Esophagus squamous epithelium (tissue), 4 donors: ENCODE results near the gene TSC1.

ENCODE experiments used
- CTCF ChIP-seq, 6 experiments: fragments of 450-650 bp in 4 of 6; fragments of 200-600 bp in 2 of 6; sonication (generic) in 2 of 6; IDR thresholded peaks; one replicate each; pipeline ENCODE4 v1.5.1; 2016 to 2019; ENCODE audit warnings: antibody characterized with exemption in 6 of 6, mild to moderate bottlenecking in 4 of 6, moderate library complexity in 4 of 6
- POLR2A ChIP-seq, 4 donors: fragments of 450-650 bp; IDR thresholded peaks; one replicate each; pipeline ENCODE4 v1.6.1; 2017; ENCODE audit warnings: antibody characterized with exemption in 4 of 4, mild to moderate bottlenecking in 4 of 4, moderate library complexity in 3 of 4

DNA sequence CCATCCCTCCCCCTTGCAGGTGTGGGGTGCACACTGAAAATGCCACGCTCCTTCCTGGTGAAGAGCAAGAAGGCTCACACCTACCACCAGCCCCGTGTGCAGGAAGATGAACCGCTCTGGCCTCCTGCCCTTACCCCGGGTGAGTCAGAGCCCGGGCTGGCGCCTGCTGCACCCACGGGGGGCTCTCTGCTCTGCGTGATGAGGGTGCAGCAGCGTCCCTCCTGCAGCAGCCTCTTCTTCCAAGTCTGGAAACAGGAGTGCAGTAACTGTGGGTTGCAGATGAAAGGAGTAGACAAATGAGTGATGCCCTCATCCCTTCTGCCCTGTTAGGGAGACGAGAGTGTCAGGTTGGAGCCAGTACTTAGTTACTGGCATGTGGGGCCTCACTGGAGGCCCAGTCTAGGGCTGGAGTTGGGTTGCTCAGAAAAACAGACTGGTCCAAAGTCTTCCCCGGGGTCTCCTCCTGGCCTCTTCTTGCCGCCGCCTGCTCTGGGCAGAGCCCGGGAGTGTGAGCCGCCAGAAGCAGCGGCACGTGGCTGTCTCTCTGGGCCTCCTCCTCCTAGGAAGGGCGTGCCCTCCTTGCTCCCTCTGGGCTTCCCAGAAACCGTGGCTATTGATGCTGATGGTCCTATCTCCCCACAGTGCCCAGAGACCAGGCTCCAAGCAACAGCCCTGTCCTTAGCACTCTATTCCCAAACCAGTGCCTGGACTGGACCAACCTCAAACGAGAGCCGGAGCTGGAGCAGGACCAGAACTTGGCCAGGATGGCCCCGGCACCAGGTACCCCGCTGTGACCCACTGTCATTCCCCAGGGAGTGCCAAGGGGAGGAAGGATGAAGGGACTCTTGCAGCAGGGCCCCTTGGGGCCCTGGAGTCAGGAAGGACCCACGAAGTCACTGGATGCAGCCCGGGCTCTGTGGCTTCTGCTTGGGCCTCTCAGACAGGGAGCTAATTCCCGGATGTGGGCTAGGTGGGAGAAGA lies 42.5 kb upstream of the TSC1 start:
- TF ChIP-seq CTCF (IDR thresholded peaks at IDR 0.05) (no peak), POLR2A (IDR thresholded peaks at IDR 0.05) (no peak)
